GM12878 (cell line): ENCODE results near the gene CLTCL1. TPM values are rescaled to one million over a fixed set of nuclear protein-coding genes. Genes with fewer than 3 reads are reported as not detected.

ENCODE experiments used
- ATAC-seq: fragments of 200-7000 bp; cut with Tn5 transposase; 3 replicates; pipeline ENCODE4 v1.9.1; 2020; ENCODE audit warnings: mild to moderate bottlenecking, moderate library complexity
- BruUV-seq: library from RNA; stranded (reverse); fragments of 400-500 nt; replicated peaks from 2 replicates; lab custom pipeline; 2021; lab: Mats Ljungman, UMichigan
- CTCF ChIA-PET: fragments of 300-600 bp; sonication (Branson Sonifier 250); formaldehyde crosslinking; extraction: SDS; loops from one replicate; lab custom pipeline; 2021; ENCODE audit warnings: inconsistent platforms; lab: Yijun Ruan, JAX
- POLR2A ChIA-PET: fragments of 350-600 bp; formaldehyde crosslinking; extraction: SDS; loops from one replicate; lab custom pipeline; 2021; ENCODE audit warnings: inconsistent platforms; lab: Charles Lee
- RAD21 ChIA-PET: fragments of 300-600 bp; sonication (Branson Sonifier 250); formaldehyde crosslinking; loops from one replicate; lab custom pipeline; 2023; ENCODE audit warnings: antibody characterized with exemption; ENCODE audit not compliant: unreplicated experiment; lab: Charles Lee
- SMC1A ChIA-PET: fragments of 300-600 bp; sonication (Branson Sonifier 250); formaldehyde crosslinking; loops from one replicate; lab custom pipeline; 2023; ENCODE audit not compliant: unreplicated experiment, uncharacterized antibody; lab: Charles Lee
- DNase-seq: peaks from one replicate; pipeline ENCODE4 v3.0.0-alpha.2; 2011; ENCODE audit warnings: low read depth, low spot score
- FAIRE-seq: peaks from 3 replicates; lab custom pipeline; 2011; peaks lifted over from hg19 to GRCh38; lab: Jason Lieb, UNC
- H2AFZ ChIP-seq: 2 replicates; pipeline ENCODE4 v1.6.0; 2011; ENCODE audit warnings: low read depth, low read length, control low read depth; ENCODE audit not compliant: control insufficient read depth
- H3K27ac ChIP-seq: 2 replicates; pipeline ENCODE4 v1.5.1; 2011; ENCODE audit warnings: control low read depth; ENCODE audit not compliant: control insufficient read depth, insufficient read depth
- H3K27me3 ChIP-seq, 2 experiments: replicated peaks in 1 of 2; 2 replicates each; pipeline versions ENCODE4 v1.6.0 to v1.6.1; 2011; ENCODE audit warnings: low read length in 1 of 2; ENCODE audit not compliant: control insufficient read depth in 2 of 2, insufficient read depth in 2 of 2
- H3K36me3 ChIP-seq, 2 experiments: 2 replicates each; pipeline ENCODE4 v1.5.1; 2011; ENCODE audit warnings: low read length in 1 of 2; ENCODE audit not compliant: control insufficient read depth in 2 of 2, insufficient read depth in 2 of 2
- H3K4me1 ChIP-seq: 2 replicates; pipeline ENCODE4 v1.6.1; 2011; ENCODE audit warnings: mild to moderate bottlenecking, low read length, moderate library complexity, mixed read lengths; ENCODE audit not compliant: control insufficient read depth, insufficient read depth
- H3K4me2 ChIP-seq: 2 replicates; pipeline ENCODE4 v1.6.0; 2011; ENCODE audit warnings: control low read depth; ENCODE audit not compliant: control insufficient read depth, insufficient read depth
- H3K4me3 ChIP-seq: fragments of 200-600 bp; sonication (generic); 2 replicates; pipeline ENCODE4 v1.5.1; 2016
- H3K79me2 ChIP-seq: 2 replicates; pipeline ENCODE4 v1.6.0; 2011; ENCODE audit warnings: low read length; ENCODE audit not compliant: control insufficient read depth, insufficient read depth
- H3K9ac ChIP-seq: 2 replicates; pipeline ENCODE4 v1.8.0; 2011; ENCODE audit warnings: low read length, control low read depth, mixed read lengths; ENCODE audit not compliant: control insufficient read depth, insufficient read depth
- H3K9me3 ChIP-seq: replicated peaks from 3 replicates; pipeline ENCODE4 v1.5.1; 2011; ENCODE audit warnings: mild to moderate bottlenecking, low read length; ENCODE audit not compliant: control insufficient read depth, insufficient read depth
- H4K20me1 ChIP-seq: 2 replicates; pipeline ENCODE4 v1.6.0; 2011; ENCODE audit not compliant: control insufficient read depth, insufficient read depth
- ATF7 ChIP-seq: fragments of 450-650 bp; IDR thresholded peaks from 2 replicates; pipeline ENCODE4 v1.6.1; 2016; ENCODE audit warnings: low read depth, mild to moderate bottlenecking
- BRCA1 ChIP-seq: IDR thresholded peaks from 2 replicates; pipeline ENCODE4 v1.6.1; 2011; ENCODE audit warnings: low read depth, low read length, improper control_type of control experiment
- CREB1 ChIP-seq: IDR thresholded peaks from 2 replicates; pipeline ENCODE4 v1.6.1; 2012; ENCODE audit warnings: low read depth, mild to moderate bottlenecking, inconsistent platforms
- EED ChIP-seq: sonication (generic); IDR thresholded peaks from 2 replicates; pipeline ENCODE4 v1.6.1; 2016; ENCODE audit warnings: antibody characterized with exemption, low read depth
- HDAC6 ChIP-seq: fragments of 200-600 bp; sonication (generic); IDR thresholded peaks from one replicate; pipeline ENCODE4 v1.8.0; 2017; ENCODE audit warnings: antibody characterized with exemption; ENCODE audit not compliant: unreplicated experiment
- MTA3 ChIP-seq: IDR thresholded peaks from 2 replicates; pipeline ENCODE4 v1.6.1; 2012; ENCODE audit warnings: low read length, inconsistent platforms, borderline replicate concordance
- MYC ChIP-seq: IDR thresholded peaks from 2 replicates; pipeline ENCODE4 v1.6.1; 2011; ENCODE audit warnings: mild to moderate bottlenecking, low read length, moderate library complexity, inconsistent platforms; ENCODE audit not compliant: insufficient read depth, insufficient replicate concordance, insufficient read length, severe bottlenecking
- POLR2AphosphoS2 ChIP-seq: IDR thresholded peaks from 2 replicates; pipeline ENCODE4 v1.6.1; 2011; ENCODE audit warnings: low read depth, mild to moderate bottlenecking, low read length, improper control_type of control experiment, moderate library complexity
- RBBP5 ChIP-seq: fragments of 200-600 bp; sonication (generic); conservative IDR thresholded peaks from 2 replicates; pipeline ENCODE4 v1.6.1; 2016
- SIN3A ChIP-seq: IDR thresholded peaks from 2 replicates; pipeline ENCODE4 v1.6.1; 2012; ENCODE audit warnings: low read depth, low read length, improper control_type of control experiment
- SIX5 ChIP-seq: IDR thresholded peaks from 2 replicates; pipeline ENCODE4 v1.6.1; 2011; ENCODE audit warnings: mild to moderate bottlenecking, low read depth, low read length, moderate library complexity; ENCODE audit not compliant: severe bottlenecking
- SMARCA5 ChIP-seq: fragments of 450-650 bp; IDR thresholded peaks from 2 replicates; pipeline ENCODE4 v1.6.1; 2017; ENCODE audit warnings: mild to moderate bottlenecking
- SP1 ChIP-seq: IDR thresholded peaks from one replicate; pipeline ENCODE4 v1.6.1; 2011; ENCODE audit warnings: low read depth, low read length
- SREBF2 ChIP-seq: IDR thresholded peaks from 2 replicates; pipeline ENCODE4 v1.6.1; 2012; ENCODE audit warnings: mild to moderate bottlenecking, low read length
- STAT3 ChIP-seq: IDR thresholded peaks from 2 replicates; pipeline ENCODE4 v1.6.1; 2011; ENCODE audit warnings: low read depth, low read length, improper control_type of control experiment
- TBL1XR1 ChIP-seq: IDR thresholded peaks from 2 replicates; pipeline ENCODE4 v1.6.1; 2012; ENCODE audit warnings: low read depth, low read length, improper control_type of control experiment
- ZNF384 ChIP-seq: IDR thresholded peaks from 2 replicates; pipeline ENCODE4 v1.6.1; 2012; ENCODE audit warnings: low read depth, mild to moderate bottlenecking, low read length, improper control_type of control experiment, borderline replicate concordance
- ZNF622 ChIP-seq: fragments of 450-650 bp; IDR thresholded peaks from 2 replicates; pipeline ENCODE4 v1.6.1; 2017; ENCODE audit warnings: mild to moderate bottlenecking, inconsistent platforms
- WGBS: methylation state at CpG from one replicate; pipeline ENCODE4 v1.1.6; 2016; ENCODE audit warnings: low lambda C conversion rate; ENCODE audit not compliant: insufficient replicate concordance, insufficient coverage; ENCODE audit errors: missing lambda C conversion rate; 5-methylcytosine and 5-hydroxymethylcytosine counted together
- in situ Hi-C: fragments of 300-500 bp; cut with MboI; formaldehyde crosslinking; loops from 9 replicates; pipeline ENCODE4 v1.14.3; 2018; ENCODE audit warnings: mixed read lengths
- intact Hi-C: fragments of 100-400 bp; cut with micrococcal nuclease; formaldehyde crosslinking; loops from one replicate; pipeline ENCODE4 v1.14.2; 2022; ENCODE audit not compliant: unreplicated experiment
- polyA plus RNA-seq, 11 experiments: library from polyadenylated mRNA; depleted of rRNA in 4 of 11; unstranded in 6 of 11; stranded (reverse) in 5 of 11; fragments of >200 nt; fragmentation: Nextera tagmentation in 4 of 11; fragmentation: Illumina TruSeq in 1 of 11; extraction: Ambion mirVana in 4 of 11; extraction: Trizol in 1 of 11; gene quantifications; 1 replicate in 1 of 11; 2 replicates in 10 of 11; pipeline versions ENCODE4 v1.2.1 to v1.2.3, GENCODE V29; 2011 to 2016; ENCODE audit warnings: inconsistent platforms in 2 of 11, missing spikeins in 2 of 11, low read depth in 1 of 11
- total RNA-seq, 4 experiments: library from RNA; depleted of rRNA in 3 of 4; stranded (reverse); fragments of >200 nt in 3 of 4; fragmentation: Illumina TruSeq in 1 of 4; extraction: Trizol in 1 of 4; gene quantifications; 2 replicates each; pipeline versions ENCODE4 v1.2.1 to v1.2.3, GENCODE V29; 2013 to 2021
- TF ChIP-seq, protein P1 (sequence below): fragments of 450-650 bp; IDR thresholded peaks from 2 replicates; pipeline ENCODE4 v1.6.1; 2017; ENCODE audit warnings: mild to moderate bottlenecking, low read depth, inconsistent platforms; ENCODE audit not compliant: poor library complexity, severe bottlenecking
- TF ChIP-seq, protein P2 (sequence below), 3 experiments: IDR thresholded peaks in 2 of 3; conservative IDR thresholded peaks in 1 of 3; 2 replicates each; pipeline ENCODE4 v1.5.1; 2011; ENCODE audit warnings: low read depth in 3 of 3, low read length in 3 of 3, mild to moderate bottlenecking in 3 of 3, control low read depth in 2 of 3, moderate library complexity in 2 of 3, inconsistent platforms in 1 of 3, mixed read lengths in 1 of 3; ENCODE audit not compliant: control insufficient read depth in 2 of 3, insufficient read depth in 1 of 3; ENCODE audit errors: extremely low read depth in 1 of 3

Gene CLTCL1
- total and polyA plus RNA-seq, 10 of the 15 experiments (the other 5 are each of a cell fraction or from before 2014, with no cell fraction given): under 0.01 to 0.35 (median 0.12) TPM; not detected in 2

DNA sequence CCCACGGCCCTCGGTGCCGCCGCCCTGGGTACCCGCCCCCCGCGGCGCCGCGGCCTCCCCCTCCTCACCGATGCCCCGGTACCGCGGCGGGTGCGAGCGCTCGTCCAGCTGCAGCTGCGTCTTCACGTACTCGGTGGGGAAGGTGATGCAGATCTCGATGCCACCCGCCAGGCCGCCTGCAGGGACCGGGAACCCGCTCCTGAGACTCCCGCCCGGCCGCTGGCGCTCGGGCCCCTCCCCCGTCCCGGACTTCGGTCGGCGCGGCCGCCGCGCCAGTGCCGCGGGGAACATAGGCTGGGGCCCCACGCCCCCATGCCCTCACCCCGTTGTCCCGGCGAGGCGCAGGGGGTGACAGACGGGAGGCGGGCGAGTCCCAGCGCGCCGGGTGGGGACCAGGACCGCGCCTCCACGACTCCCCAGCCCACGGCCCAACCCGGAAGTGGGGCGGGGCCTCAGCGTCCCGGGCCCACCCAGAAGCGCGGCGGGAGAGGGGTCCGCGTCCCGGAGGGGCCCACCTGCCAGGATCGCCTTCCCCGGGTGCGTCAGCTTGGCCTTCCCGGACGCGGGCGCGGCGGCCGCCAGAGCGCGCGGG lies 113.4 kb downstream of the CLTCL1 start:
- H3K9me3 ChIP-seq: no peaks in the 10 kb centered on the region
- peaks cover 0 to 1% of the 10 kb centered on the region in 2 experiments; a peak in 2 of 4 replicates for H3K36me3 ChIP-seq
- FAIRE-seq: no peak
- DNase-seq: no peak
- intact Hi-C loops (loop anchor here (2.0 to 5.0 kb wide), 4 partner anchors 33 to 453 kb away; partner anchors contain the start of genes C22orf39, ESS2, HIRA and MRPL40), in situ Hi-C loops (no loop called here)
- ChIA-PET SMC1A (interaction anchor here (0.7 to 3.0 kb wide), 4 partner anchors 22 to 300 kb away, joined by 3 to 19 read pairs (median 8); partner anchors contain the start of genes CDC45, ESS2 and UFD1), CTCF (interaction anchor here (0.5 to 3.6 kb wide), 13 partner anchors 28 to 449 kb away, joined by 3 to 36 read pairs (median 6); partner anchors contain the start of genes CDC45 and ESS2), POLR2A (interaction anchor here (0.8 to 1.1 kb wide), 4 partner anchors 34 to 269 kb away, joined by 3 read pairs; partner anchors contain the start of genes C22orf39 and ESS2), RAD21 (interaction anchor here (0.8 to 2.3 kb wide), 16 partner anchors 34 to 449 kb away, joined by 3 to 21 read pairs (median 4); partner anchors contain the start of genes C22orf39, CDC45, ESS2 and HIRA)
- no TSS peak for BruUV-seq
- H3K4me2 ChIP-seq: peak overlapping the region; percentile 84
- peak overlapping the region; percentile 72 for H3K9ac ChIP-seq
- H3K4me3 ChIP-seq: peak overlapping the region; percentile 76
- H3K4me1 ChIP-seq: peaks cover 28% of the 10 kb centered on the region
- peaks cover 0 to 1% of the 10 kb centered on the region in 2 experiments; a peak in 1 of 4 replicates for H3K27me3 ChIP-seq
- WGBS: 0% methylated on average over 47 of the region's 80 CpGs
- peak overlapping the region; percentile 85 for H2AFZ ChIP-seq
- peaks cover 29% of the 10 kb centered on the region for H3K79me2 ChIP-seq
- peak overlapping the region; percentile 74 for H3K27ac ChIP-seq
- H4K20me1 ChIP-seq: no peaks in the 10 kb centered on the region
- ATAC-seq: peak; percentile 16
- TF ChIP-seq MYC: no peak
- TF ChIP-seq POLR2AphosphoS2: 0 out of 2 replicates have a peak, but pooled peaks have one; percentile 11
- TF ChIP-seq, protein P1, sequence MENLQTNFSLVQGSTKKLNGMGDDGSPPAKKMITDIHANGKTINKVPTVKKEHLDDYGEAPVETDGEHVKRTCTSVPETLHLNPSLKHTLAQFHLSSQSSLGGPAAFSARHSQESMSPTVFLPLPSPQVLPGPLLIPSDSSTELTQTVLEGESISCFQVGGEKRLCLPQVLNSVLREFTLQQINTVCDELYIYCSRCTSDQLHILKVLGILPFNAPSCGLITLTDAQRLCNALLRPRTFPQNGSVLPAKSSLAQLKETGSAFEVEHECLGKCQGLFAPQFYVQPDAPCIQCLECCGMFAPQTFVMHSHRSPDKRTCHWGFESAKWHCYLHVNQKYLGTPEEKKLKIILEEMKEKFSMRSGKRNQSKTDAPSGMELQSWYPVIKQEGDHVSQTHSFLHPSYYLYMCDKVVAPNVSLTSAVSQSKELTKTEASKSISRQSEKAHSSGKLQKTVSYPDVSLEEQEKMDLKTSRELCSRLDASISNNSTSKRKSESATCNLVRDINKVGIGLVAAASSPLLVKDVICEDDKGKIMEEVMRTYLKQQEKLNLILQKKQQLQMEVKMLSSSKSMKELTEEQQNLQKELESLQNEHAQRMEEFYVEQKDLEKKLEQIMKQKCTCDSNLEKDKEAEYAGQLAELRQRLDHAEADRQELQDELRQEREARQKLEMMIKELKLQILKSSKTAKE: no peak
- no peak for TF ChIP-seq BRCA1
- TF ChIP-seq ATF7: no peak
- TF ChIP-seq MTA3: no peak
- TF ChIP-seq CREB1: no peak
- no peak for TF ChIP-seq SREBF2
- TF ChIP-seq ZNF622: no peak
- TF ChIP-seq, protein P2, sequence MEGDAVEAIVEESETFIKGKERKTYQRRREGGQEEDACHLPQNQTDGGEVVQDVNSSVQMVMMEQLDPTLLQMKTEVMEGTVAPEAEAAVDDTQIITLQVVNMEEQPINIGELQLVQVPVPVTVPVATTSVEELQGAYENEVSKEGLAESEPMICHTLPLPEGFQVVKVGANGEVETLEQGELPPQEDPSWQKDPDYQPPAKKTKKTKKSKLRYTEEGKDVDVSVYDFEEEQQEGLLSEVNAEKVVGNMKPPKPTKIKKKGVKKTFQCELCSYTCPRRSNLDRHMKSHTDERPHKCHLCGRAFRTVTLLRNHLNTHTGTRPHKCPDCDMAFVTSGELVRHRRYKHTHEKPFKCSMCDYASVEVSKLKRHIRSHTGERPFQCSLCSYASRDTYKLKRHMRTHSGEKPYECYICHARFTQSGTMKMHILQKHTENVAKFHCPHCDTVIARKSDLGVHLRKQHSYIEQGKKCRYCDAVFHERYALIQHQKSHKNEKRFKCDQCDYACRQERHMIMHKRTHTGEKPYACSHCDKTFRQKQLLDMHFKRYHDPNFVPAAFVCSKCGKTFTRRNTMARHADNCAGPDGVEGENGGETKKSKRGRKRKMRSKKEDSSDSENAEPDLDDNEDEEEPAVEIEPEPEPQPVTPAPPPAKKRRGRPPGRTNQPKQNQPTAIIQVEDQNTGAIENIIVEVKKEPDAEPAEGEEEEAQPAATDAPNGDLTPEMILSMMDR (IDR thresholded peaks at IDR 0.05 in 2 of 3, conservative IDR thresholded peaks at IDR 0.05 in 1 of 3; ENCODE audit: control insufficient read depth in 2 of 3, extremely low read depth in 1 of 3, insufficient read depth in 1 of 3, low read depth in 3 of 3, low read length in 3 of 3): no peak
- no peak for TF ChIP-seq TBL1XR1
- no peak for TF ChIP-seq RBBP5
- TF ChIP-seq SP1: no peak
- TF ChIP-seq SMARCA5: peak; percentile 68; the same call in 1 of the 2 replicates
- TF ChIP-seq ZNF384: no peak
- no peak for TF ChIP-seq HDAC6
- no peak for TF ChIP-seq STAT3
- TF ChIP-seq EED: no peak
- TF ChIP-seq SIX5: no peak
- TF ChIP-seq SIN3A: no peak; the same call in 1 of the 2 replicates
